GM21723 (cell line): ENCODE results near the gene CAMK1D.

Source experiments
- ATAC-seq: cut with Tn5 transposase; IDR thresholded peaks from one replicate; pipeline ENCODE4 v1.9.1; 2021; ENCODE audit warnings: mild to moderate bottlenecking, moderate library complexity; ENCODE audit not compliant: unreplicated experiment

The CAMK1D gene

DNA sequence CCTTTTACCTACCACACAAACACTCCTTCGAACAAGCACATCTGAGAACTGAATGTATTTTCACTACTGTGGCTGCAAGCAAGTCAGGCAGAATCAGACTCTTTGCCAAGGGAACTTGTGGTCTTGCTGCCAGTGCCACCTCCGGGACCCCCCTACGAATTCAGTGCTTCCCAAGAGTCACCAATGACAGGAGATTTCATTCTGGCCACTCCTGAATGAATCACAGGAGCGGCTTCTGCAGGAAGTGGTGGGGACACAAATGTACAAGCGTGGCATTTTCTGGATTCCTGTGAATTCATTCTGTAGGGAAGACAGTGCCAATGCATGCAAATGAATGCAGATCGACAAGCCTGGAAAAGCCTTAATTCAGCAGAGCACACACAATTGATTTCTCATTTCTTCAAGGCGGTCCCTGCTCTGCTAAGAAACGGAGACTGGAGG, 161.2 kb downstream of the CAMK1D start:
- no peak for ATAC-seq

DNA sequence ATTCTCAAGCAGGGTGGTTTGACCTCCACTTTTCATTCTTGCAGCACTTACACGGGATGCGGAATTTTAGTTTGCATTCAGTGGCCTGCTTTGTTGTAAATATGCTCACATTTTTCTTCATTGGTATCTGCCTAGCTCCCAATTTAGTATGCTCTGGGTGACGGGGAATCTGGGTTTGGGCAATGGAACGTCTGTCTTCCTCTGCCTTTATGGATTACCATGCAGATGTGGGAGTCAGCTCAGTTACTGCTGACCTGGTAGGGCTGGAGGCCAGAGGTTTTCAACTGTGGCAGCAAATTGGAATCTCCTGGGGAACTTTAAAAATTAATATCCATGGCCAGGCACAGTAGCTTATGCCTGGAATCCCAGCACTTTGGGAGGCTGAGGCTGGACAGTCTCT, 161.6 kb downstream of the CAMK1D start:
- ATAC-seq, result no peak

DNA sequence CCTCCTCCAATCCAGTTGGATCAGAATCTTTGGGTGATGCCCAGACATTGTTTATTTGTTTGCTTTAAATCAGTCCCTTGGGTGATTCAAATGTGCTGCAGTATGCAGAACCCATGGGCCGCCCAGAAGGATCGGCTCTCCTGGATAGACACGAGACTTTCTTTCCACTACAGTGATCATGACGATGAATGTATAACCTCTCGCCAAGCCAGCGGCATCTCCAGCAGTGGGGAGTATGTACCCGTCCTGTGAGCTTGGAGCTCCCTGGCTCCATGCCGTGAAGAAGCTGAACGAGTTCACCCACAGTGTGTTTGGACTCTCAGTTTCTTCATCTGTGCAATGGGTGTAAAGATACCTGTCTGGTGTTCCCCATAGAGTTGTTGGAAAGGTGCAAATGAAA, 162.3 kb downstream of the CAMK1D start:
- ATAC-seq, result no peak

GRCh38 chr10:12512332-12513002, 163.1 kb downstream of the CAMK1D start:
- ATAC-seq, result no peak

- ATAC-seq, result no peak
Observed at GRCh38 chr10:12513003-12513365, 163.6 kb downstream of the CAMK1D start.

DNA sequence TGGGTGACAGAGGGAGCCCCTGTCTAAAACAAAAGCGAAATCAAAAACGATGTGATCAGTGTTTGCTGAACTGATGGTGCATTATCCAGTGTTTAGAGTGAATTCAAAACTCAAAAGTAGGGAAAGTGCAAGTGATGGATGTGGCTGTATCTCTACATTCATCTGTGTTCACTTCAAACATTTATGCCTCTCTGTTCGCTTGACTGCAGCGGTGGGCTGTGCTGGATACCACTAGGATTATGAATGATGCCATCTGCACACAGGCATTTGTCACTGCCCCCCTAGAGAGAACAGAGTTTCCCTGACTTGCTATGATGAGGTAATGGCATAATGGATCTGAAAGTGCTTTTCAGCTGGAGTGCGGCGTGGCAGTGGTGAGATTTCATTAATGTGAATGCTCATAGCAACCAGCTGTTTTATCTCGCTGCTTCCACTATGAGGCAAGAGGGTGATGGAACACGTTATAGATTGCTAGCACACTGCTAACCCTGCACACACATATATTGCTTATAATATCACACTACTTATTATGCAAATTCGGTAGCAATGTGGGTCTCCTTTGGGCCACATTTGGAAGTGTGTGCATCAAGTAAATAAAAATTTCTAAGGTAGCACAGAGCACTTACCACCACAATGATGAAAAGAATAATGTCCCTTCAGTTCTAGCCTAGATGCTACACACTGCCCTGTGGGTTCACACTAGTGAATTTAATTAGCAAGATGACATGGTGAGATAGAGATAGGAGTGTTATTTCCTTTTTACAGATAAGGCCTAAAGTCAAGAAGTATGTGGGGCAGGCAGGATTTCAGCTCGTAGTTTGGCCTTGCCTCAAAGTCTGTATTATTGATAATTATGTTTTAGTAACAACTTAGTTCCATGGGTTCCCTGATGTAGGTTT, 164.7 kb downstream of the CAMK1D start:
- no peak for ATAC-seq

DNA sequence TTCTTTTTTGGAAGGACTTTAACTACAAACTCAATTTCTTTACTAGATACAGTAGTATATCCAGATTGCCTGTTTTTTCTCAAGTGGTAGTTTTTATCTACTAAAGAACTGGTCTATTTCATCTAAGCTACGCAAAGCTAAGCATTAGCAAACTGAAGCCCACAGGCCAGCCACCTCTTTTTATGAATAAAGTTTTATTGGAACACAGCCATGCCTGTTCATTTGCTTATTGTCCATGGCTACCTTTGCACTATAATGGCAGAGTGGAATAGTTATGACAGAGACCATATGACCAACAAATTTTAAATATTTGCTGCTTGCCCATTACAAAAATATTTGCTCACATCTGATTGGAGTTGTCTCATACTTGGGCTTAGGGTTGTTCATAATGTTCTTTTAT, 168.7 kb downstream of the CAMK1D start:
- ATAC-seq, result no peak

GRCh38 chr10:12521423-12521822, 172.1 kb downstream of the CAMK1D start:
- ATAC-seq, result no peak

- ATAC-seq, result no peak
Observed at GRCh38 chr10:12526311-12526710, 177.0 kb downstream of the CAMK1D start.

DNA sequence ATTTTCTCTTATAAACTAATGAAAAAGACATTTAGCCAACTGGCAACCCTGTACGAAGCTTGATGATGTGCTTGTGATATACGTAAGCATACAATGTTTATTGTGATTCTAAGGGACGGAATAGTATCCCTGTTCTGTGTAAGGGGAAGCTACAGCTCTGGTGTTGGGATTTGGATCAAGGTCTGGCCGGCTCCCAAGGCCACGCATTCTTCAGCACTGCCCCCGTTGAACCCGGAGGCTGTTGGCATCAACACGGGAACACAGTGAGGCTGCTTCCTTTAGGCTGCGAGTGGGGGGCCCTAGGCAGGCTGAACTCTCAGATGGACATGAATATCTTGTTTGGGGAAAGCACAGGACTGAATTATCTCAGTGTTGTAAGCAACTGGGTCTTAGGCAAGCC, 180.6 kb downstream of the CAMK1D start:
- ATAC-seq, result no peak

GRCh38 chr10:12531305-12532220, 182.2 kb downstream of the CAMK1D start:
- no peak for ATAC-seq

GRCh38 chr10:12533151-12533550, 183.8 kb downstream of the CAMK1D start:
- ATAC-seq, result no peak

GRCh38 chr10:12533723-12534122, 184.4 kb downstream of the CAMK1D start:
- no peak for ATAC-seq

GRCh38 chr10:12534824-12535223, 185.5 kb downstream of the CAMK1D start:
- ATAC-seq, result no peak

GRCh38 chr10:12535656-12536055, 186.3 kb downstream of the CAMK1D start:
- ATAC-seq, result no peak

DNA sequence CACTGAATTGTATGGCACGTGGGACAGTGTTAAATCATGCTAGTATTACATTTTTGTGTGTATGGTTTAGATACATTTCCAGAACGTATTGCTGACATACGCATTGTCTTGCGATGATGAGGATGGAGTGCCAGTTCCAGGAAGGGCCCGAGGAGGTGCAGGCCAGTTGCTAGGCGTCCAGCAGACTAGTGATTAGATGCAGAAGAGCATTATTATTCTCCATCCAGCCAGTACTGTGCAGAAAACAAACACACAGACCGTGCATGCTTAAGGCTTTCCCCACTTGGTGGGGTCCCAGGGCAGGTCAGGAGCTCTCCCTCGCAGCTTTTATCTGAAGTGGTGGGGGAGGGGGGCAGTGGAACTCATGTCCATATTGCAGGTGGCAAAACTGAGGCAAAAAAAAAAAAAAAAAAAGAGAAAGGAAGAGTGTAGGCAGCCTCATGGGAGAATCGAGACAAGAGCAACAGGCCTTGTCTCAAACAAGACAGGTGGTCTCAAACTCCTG, 189.2 kb downstream of the CAMK1D start:
- no peak for ATAC-seq

- no peak for ATAC-seq
Observed at GRCh38 chr10:12539350-12540164, 190.2 kb downstream of the CAMK1D start.

DNA sequence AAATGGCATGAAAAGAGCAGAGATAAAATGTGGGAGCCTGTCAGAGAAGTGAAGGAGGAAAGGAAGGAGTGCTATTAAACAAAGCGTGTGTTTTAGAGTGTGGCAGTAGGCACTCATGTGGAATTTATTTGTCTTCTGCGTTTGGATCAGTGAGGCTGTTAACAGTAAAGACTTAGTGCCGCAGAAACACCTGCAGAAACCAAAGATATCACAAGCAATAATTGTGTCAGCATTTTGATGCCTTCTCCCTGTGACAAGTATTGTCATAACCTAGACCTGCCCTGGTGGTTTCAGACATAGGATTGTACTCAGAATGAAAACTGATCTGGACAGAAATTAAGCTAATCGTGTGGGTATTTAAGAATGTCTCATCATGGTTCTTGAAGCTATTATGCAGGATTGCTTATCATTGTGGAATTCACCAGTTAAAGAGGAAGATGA, 191.0 kb downstream of the CAMK1D start:
- no peak for ATAC-seq

- no peak for ATAC-seq
Observed at GRCh38 chr10:12541446-12542067, 192.2 kb downstream of the CAMK1D start.
